ENCODE measurements around the gene PXDN. TPM values are rescaled to one million over a fixed set of nuclear protein-coding genes. Genes with fewer than 3 reads are reported as not detected.

Gene PXDN
- total and polyA plus RNA-seq, 2 of the 4 experiments (the other 2 are of a cell fraction), result 153 to 332 TPM

- 94% methylated on average over 4 of the region's 15 CpGs; no CpG with 5 or more reads in 1 of the 2 experiments for WGBS, 2 experiments (ENCODE audit: extremely low coverage in 2 of 2, insufficient read length in 1 of 2)
- no peak overlapping the region for H3K4me2 ChIP-seq (ENCODE audit: low read depth, low read length)
- no peaks in the 10 kb centered on the region for H3K9me3 ChIP-seq (ENCODE audit: control insufficient read depth, insufficient read depth, low read length)
- H3K27me3 ChIP-seq (ENCODE audit: control insufficient read depth, insufficient read depth, low read length), result no peaks in the 10 kb centered on the region
- H3K27ac ChIP-seq (ENCODE audit: insufficient read depth, low read length), result no peak overlapping the region
- H3K4ac ChIP-seq (ENCODE audit: low read depth, low read length), result peak overlapping the region; percentile 36; the same call in 1 of the 2 replicates
- H2BK120ac ChIP-seq (ENCODE audit: low read depth, low read length), result no peak overlapping the region; the same call in none of the 2 replicates
- dilution Hi-C loops (cut with HindIII; ENCODE audit: low sequenced_read_pairs, unreplicated experiment), result no loop called here
- H2BK15ac ChIP-seq (ENCODE audit: low read depth, low read length), result no peak overlapping the region; the same call in 2 of the 3 replicates
- no peak overlapping the region for H3K9ac ChIP-seq (ENCODE audit: low read depth, low read length)
- no peak for DNase-seq
- no peak overlapping the region for H2AFZ ChIP-seq (replicated peaks; ENCODE audit: low read length, poor library complexity)
- no peaks in the 10 kb centered on the region for H3K79me1 ChIP-seq (ENCODE audit: low read depth in 1 of 2, low read length in 2 of 2)
- ChIA-PET CTCF (no interaction called here), POLR2A (ENCODE audit: unreplicated experiment) (no interaction called here)
- H4K5ac ChIP-seq (ENCODE audit: low read depth, low read length), result no peak overlapping the region
- no peak overlapping the region for H2BK5ac ChIP-seq (ENCODE audit: low read depth, low read length, poor library complexity, severe bottlenecking)
- ATAC-seq (ENCODE audit: low read depth), result no peak
- no peak overlapping the region for H2AK5ac ChIP-seq (ENCODE audit: low read depth, low read length)
- H3K23ac ChIP-seq (ENCODE audit: low read depth, low read length), result no peak overlapping the region
- intact Hi-C loops (cut with micrococcal nuclease), result no loop called here
- no peak for TF ChIP-seq NFE2L2 (IDR thresholded peaks at IDR 0.05; ENCODE audit: low read depth, low read length)
- H3K14ac ChIP-seq (replicated peaks; ENCODE audit: low read depth, low read length), result no peak overlapping the region
- H2AK9ac ChIP-seq (replicated peaks; ENCODE audit: low read depth, low read length, poor library complexity), result no peak overlapping the region
- H3K4me1 ChIP-seq (ENCODE audit: control insufficient read depth, insufficient read depth, low read length), result peaks cover 37% of the 10 kb centered on the region
- H3K56ac ChIP-seq (ENCODE audit: extremely low read depth, insufficient read depth, low read length), result no peak overlapping the region
- H4K8ac ChIP-seq (ENCODE audit: low read depth in 2 of 2, low read length in 2 of 2), result no peak overlapping the region
- no peaks in the 10 kb centered on the region; the same call in 1 of the 2 replicates for H4K20me1 ChIP-seq (ENCODE audit: insufficient read depth, low read length)
- no TSS peak for BruUV-seq (replicated peaks)
- no peaks in the 10 kb centered on the region for H3K36me3 ChIP-seq (ENCODE audit: control insufficient read depth, insufficient read depth, low read length)
- H2BK20ac ChIP-seq (ENCODE audit: low read depth, low read length), result no peak overlapping the region; the same call in 1 of the 2 replicates
- peaks cover 28% of the 10 kb centered on the region for H3K9me1 ChIP-seq (ENCODE audit: insufficient read depth, low read length)
- in situ Hi-C loops (cut with MboI; ENCODE audit: low sequenced_read_pairs), result no loop called here
- H3K18ac ChIP-seq (ENCODE audit: low read depth, low read length), result no peak overlapping the region
- no peak overlapping the region for H3K4me3 ChIP-seq (ENCODE audit: insufficient read depth, low read depth, low read length)
- H4K91ac ChIP-seq (ENCODE audit: insufficient read depth, low read depth, low read length), result peak overlapping the region; percentile 21; the same call in 1 of the 2 replicates
Observed at GRCh38 chr2:1602278-1603010, 141.9 kb downstream of the PXDN start.
